ENCODE data around the gene LRRIQ3.

GRCh38 chr1:74091371-74091770 lies 106.6 kb downstream of the LRRIQ3 start:
- TF ChIP-seq POLR2A (IDR thresholded peaks at IDR 0.05) (no peak), CTCF (IDR thresholded peaks at IDR 0.05) (no peak)
